ENCODE results near the gene DISC1.

GRCh38 chr1:231836227-231836893, 209.8 kb downstream of the DISC1 start:
- TF ChIP-seq CTCF (IDR thresholded peaks at IDR 0.05; ENCODE audit: low read depth, low read length): no peak
- no peak for TF ChIP-seq EZH2phosphoT487 (IDR thresholded peaks at IDR 0.05; ENCODE audit: low read depth)
